Suprapubic skin (tissue), 4 donors: ENCODE measurements around the gene CSTPP1. TPM values are rescaled to one million over a fixed set of nuclear protein-coding genes. Genes with fewer than 3 reads are reported as not detected.
"Not testable (repeated sequence)": the region's sequence is repeated elsewhere in the genome, so short reads cannot be mapped to it uniquely, and the experiment has no call there.

ENCODE experiments used
- DNase-seq, 2 donors: peaks; one replicate each; pipeline ENCODE4 v3.0.0-alpha.2; 2019; ENCODE audit warnings: low spot score in 2 of 2
- H3K27ac ChIP-seq: fragments of 200-600 bp; sonication (generic); one replicate; pipeline ENCODE4 v1.5.1; 2019
- H3K27me3 ChIP-seq: fragments of 200-600 bp; sonication (generic); one replicate; pipeline ENCODE4 v1.5.1; 2019
- H3K36me3 ChIP-seq: fragments of 200-600 bp; sonication (generic); one replicate; pipeline ENCODE4 v1.5.1; 2019
- H3K4me1 ChIP-seq: fragments of 200-600 bp; sonication (generic); one replicate; pipeline ENCODE4 v1.5.1; 2019
- H3K4me3 ChIP-seq: fragments of 200-600 bp; sonication (generic); one replicate; pipeline ENCODE4 v1.5.1; 2019; ENCODE audit warnings: mild to moderate bottlenecking
- H3K9me3 ChIP-seq: fragments of 200-600 bp; sonication (generic); one replicate; pipeline ENCODE4 v1.5.1; 2019
- EP300 ChIP-seq: sonication (generic); formaldehyde crosslinking; IDR thresholded peaks from one replicate; pipeline ENCODE4 v1.6.1; 2017; ENCODE audit warnings: antibody characterized with exemption
- POLR2A ChIP-seq, 2 donors: fragments of 450-650 bp; IDR thresholded peaks; one replicate each; pipeline ENCODE4 v1.6.1; 2017; ENCODE audit warnings: antibody characterized with exemption in 2 of 2, mild to moderate bottlenecking in 2 of 2, moderate library complexity in 2 of 2
- POLR2AphosphoS5 ChIP-seq, 3 donors: sonication (generic); formaldehyde crosslinking; IDR thresholded peaks; one replicate each; pipeline ENCODE4 v1.6.1; 2017; ENCODE audit warnings: antibody characterized with exemption in 3 of 3
- WGBS: methylation state at CpG from one replicate; pipeline ENCODE4 v1.1.5; 2018; 5-methylcytosine and 5-hydroxymethylcytosine counted together
- total RNA-seq, 4 donors: library from RNA; depleted of rRNA; stranded (reverse); fragments of >200 nt; gene quantifications; one replicate each; pipeline ENCODE4 v1.1.0, GENCODE V29; 2016
- TF ChIP-seq, protein P1 (sequence below), 2 donors: fragments of 200-600 bp in 1 of 2; fragments of 450-650 bp in 1 of 2; sonication (generic) in 1 of 2; IDR thresholded peaks; one replicate each; pipeline ENCODE4 v1.5.1; 2016 to 2019; ENCODE audit warnings: antibody characterized with exemption in 2 of 2, mild to moderate bottlenecking in 1 of 2, moderate library complexity in 1 of 2

The CSTPP1 gene
- total RNA-seq, 4 donors from 2014 or later: 34.9 to 117 (median 48.1) TPM

DNA sequence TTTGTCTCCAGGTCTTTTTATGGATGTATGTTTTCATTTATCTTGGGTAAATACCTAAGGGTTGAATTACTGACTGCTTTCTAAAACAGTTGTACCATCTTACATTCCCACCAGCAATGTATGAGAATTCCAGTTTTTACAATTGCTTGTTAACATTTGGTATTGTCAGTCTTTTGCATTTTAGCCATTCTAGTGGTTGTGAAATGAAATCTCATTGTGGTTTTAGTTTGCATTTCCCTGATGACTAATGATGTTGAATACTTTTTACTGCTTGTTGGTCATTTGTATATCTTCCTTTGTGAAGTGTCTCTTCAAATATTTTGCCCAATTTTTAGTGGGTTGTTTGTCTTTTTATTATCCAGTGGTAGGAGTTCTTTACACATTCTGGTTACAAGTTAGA is 147.4 kb downstream of the CSTPP1 start:
- H3K27me3 ChIP-seq: no peaks in the 10 kb centered on the region
- no peak for DNase-seq
- TF ChIP-seq EP300: no peak
- no peak for TF ChIP-seq POLR2A (IDR thresholded peaks at IDR 0.05)
- TF ChIP-seq, protein P1, sequence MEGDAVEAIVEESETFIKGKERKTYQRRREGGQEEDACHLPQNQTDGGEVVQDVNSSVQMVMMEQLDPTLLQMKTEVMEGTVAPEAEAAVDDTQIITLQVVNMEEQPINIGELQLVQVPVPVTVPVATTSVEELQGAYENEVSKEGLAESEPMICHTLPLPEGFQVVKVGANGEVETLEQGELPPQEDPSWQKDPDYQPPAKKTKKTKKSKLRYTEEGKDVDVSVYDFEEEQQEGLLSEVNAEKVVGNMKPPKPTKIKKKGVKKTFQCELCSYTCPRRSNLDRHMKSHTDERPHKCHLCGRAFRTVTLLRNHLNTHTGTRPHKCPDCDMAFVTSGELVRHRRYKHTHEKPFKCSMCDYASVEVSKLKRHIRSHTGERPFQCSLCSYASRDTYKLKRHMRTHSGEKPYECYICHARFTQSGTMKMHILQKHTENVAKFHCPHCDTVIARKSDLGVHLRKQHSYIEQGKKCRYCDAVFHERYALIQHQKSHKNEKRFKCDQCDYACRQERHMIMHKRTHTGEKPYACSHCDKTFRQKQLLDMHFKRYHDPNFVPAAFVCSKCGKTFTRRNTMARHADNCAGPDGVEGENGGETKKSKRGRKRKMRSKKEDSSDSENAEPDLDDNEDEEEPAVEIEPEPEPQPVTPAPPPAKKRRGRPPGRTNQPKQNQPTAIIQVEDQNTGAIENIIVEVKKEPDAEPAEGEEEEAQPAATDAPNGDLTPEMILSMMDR (IDR thresholded peaks at IDR 0.05): no peak
- no peak for TF ChIP-seq POLR2AphosphoS5 (IDR thresholded peaks at IDR 0.05)
- no peak overlapping the region for H3K27ac ChIP-seq
- H3K9me3 ChIP-seq: no peaks in the 10 kb centered on the region
- H3K36me3 ChIP-seq: no peaks in the 10 kb centered on the region
- no peak overlapping the region for H3K4me3 ChIP-seq
- H3K4me1 ChIP-seq: no peaks in the 10 kb centered on the region

- no peak overlapping the region for H3K4me3 ChIP-seq
- no peak overlapping the region for H3K27ac ChIP-seq
- TF ChIP-seq POLR2A (IDR thresholded peaks at IDR 0.05): no peak
- TF ChIP-seq, protein P1 (IDR thresholded peaks at IDR 0.05): no peak
- H3K36me3 ChIP-seq: no peaks in the 10 kb centered on the region
- 78% methylated on average over 3 of the region's 3 CpGs for WGBS
- no peaks in the 10 kb centered on the region for H3K9me3 ChIP-seq
- H3K27me3 ChIP-seq: no peaks in the 10 kb centered on the region
- no peaks in the 10 kb centered on the region for H3K4me1 ChIP-seq
- DNase-seq: no peak
Observed at GRCh38 chr11:47087801-47088200, 151.2 kb downstream of the CSTPP1 start.

- no peaks in the 10 kb centered on the region for H3K36me3 ChIP-seq
- no peak for DNase-seq
- H3K4me1 ChIP-seq: no peaks in the 10 kb centered on the region
- H3K27me3 ChIP-seq: no peaks in the 10 kb centered on the region
- TF ChIP-seq EP300 (no peak), POLR2A (IDR thresholded peaks at IDR 0.05) (no peak), POLR2AphosphoS5 (IDR thresholded peaks at IDR 0.05) (no peak)
- TF ChIP-seq, protein P1 (IDR thresholded peaks at IDR 0.05): no peak
- no peak overlapping the region for H3K4me3 ChIP-seq
- 90% methylated on average over 2 of the region's 2 CpGs for WGBS
- H3K27ac ChIP-seq: no peak overlapping the region
- H3K9me3 ChIP-seq: no peaks in the 10 kb centered on the region
Observed at GRCh38 chr11:47093541-47093940, 157.0 kb downstream of the CSTPP1 start.

GRCh38 chr11:47096871-47097270 is 160.3 kb downstream of the CSTPP1 start:
- H3K36me3 ChIP-seq, DNase-seq, H3K27ac ChIP-seq, H3K27me3 ChIP-seq, H3K9me3 ChIP-seq, H3K4me3 ChIP-seq, H3K4me1 ChIP-seq: not testable (repeated sequence)
- WGBS: 67% methylated on average over 8 of the region's 22 CpGs

- H3K9me3 ChIP-seq, DNase-seq: not testable (repeated sequence)
- WGBS: 83% methylated on average over 3 of the region's 3 CpGs
Observed at GRCh38 chr11:47098223-47098622, 161.7 kb downstream of the CSTPP1 start.

GRCh38 chr11:47099214-47099917 is 162.8 kb downstream of the CSTPP1 start:
- Histone ChIP-seq H3K4me1 (peaks cover 7% of the 10 kb centered on the region), H3K4me3 (no peak overlapping the region), H3K27me3 (no peaks in the 10 kb centered on the region), H3K27ac (no peak overlapping the region), H3K36me3 (no peaks in the 10 kb centered on the region), H3K9me3 (no peaks in the 10 kb centered on the region)
- TF ChIP-seq EP300 (no peak), POLR2A (IDR thresholded peaks at IDR 0.05) (no peak), POLR2AphosphoS5 (IDR thresholded peaks at IDR 0.05) (no peak)
- TF ChIP-seq, protein P1 (IDR thresholded peaks at IDR 0.05): no peak
- 84% methylated on average over 3 of the region's 3 CpGs for WGBS
- DNase-seq: no peak

More at GRCh38 chr11:47098223-47098622, 161.7 kb downstream of the CSTPP1 start:
- H3K4me3 ChIP-seq, H3K27ac ChIP-seq, H3K4me1 ChIP-seq, H3K27me3 ChIP-seq, H3K36me3 ChIP-seq: not testable (repeated sequence)
